Keratinocyte (primary cell): ENCODE measurements around the gene TMEM254. TPM values are rescaled to one million over a fixed set of nuclear protein-coding genes. Genes with fewer than 3 reads are reported as not detected.
"Not testable (repeated sequence)": the region's sequence is repeated elsewhere in the genome, so short reads cannot be mapped to it uniquely, and the experiment has no call there.

Source experiments
- DNase-seq: peaks from one replicate; pipeline ENCODE4 v3.0.0-alpha.2; 2011; ENCODE audit warnings: low read depth, missing footprints, low spot score
- FAIRE-seq: peaks from 2 replicates; lab custom pipeline; 2011; peaks lifted over from hg19 to GRCh38; lab: Jason Lieb, UNC
- H2AFZ ChIP-seq: 2 replicates; pipeline ENCODE4 v1.6.0; 2012; ENCODE audit warnings: low read length, control low read depth, inconsistent platforms; ENCODE audit not compliant: control insufficient read depth
- H3K27ac ChIP-seq: 2 replicates; pipeline ENCODE4 v1.5.1; 2011; ENCODE audit warnings: low read length; ENCODE audit not compliant: control insufficient read depth, insufficient read depth
- H3K27me3 ChIP-seq: 3 replicates; pipeline ENCODE4 v1.6.0; 2011; ENCODE audit warnings: low read length; ENCODE audit not compliant: control insufficient read depth, insufficient read depth; ENCODE audit errors: extremely low read depth
- H3K36me3 ChIP-seq, 2 experiments: 2 replicates in 1 of 2; 3 replicates in 1 of 2; pipeline ENCODE4 v1.5.1; 2011; ENCODE audit warnings: low read length in 2 of 2, mild to moderate bottlenecking in 1 of 2; ENCODE audit not compliant: control insufficient read depth in 2 of 2, insufficient read depth in 2 of 2; ENCODE audit errors: extremely low read depth in 1 of 2
- H3K4me1 ChIP-seq: 3 replicates; pipeline ENCODE4 v1.5.1; 2011; ENCODE audit warnings: low read length; ENCODE audit not compliant: control insufficient read depth, insufficient read depth; ENCODE audit errors: extremely low read depth
- H3K4me2 ChIP-seq: 3 replicates; pipeline ENCODE4 v1.6.0; 2011; ENCODE audit warnings: low read depth, low read length; ENCODE audit not compliant: control insufficient read depth, insufficient read depth; ENCODE audit errors: extremely low read depth
- H3K4me3 ChIP-seq, 3 experiments: fragments of 200-600 bp in 1 of 3; sonication (generic) in 1 of 3; 2 replicates in 2 of 3; 3 replicates in 1 of 3; pipeline ENCODE4 v1.5.1; 2011 to 2016; ENCODE audit warnings: low read length in 3 of 3, mild to moderate bottlenecking in 3 of 3, control low read depth in 2 of 3, inconsistent platforms in 1 of 3, low read depth in 1 of 3, mixed read lengths in 1 of 3, mixed run types in 1 of 3, moderate library complexity in 1 of 3; ENCODE audit not compliant: control insufficient read depth in 2 of 3, insufficient read depth in 2 of 3; ENCODE audit errors: extremely low read depth in 1 of 3
- H3K79me2 ChIP-seq: 2 replicates; pipeline ENCODE4 v1.6.0; 2012; ENCODE audit warnings: low read length; ENCODE audit not compliant: control insufficient read depth, insufficient read depth
- H3K9ac ChIP-seq: 3 replicates; pipeline ENCODE4 v1.6.0; 2011; ENCODE audit warnings: low read length; ENCODE audit not compliant: control insufficient read depth, insufficient read depth; ENCODE audit errors: extremely low read depth
- H3K9me1 ChIP-seq: 3 replicates; pipeline ENCODE4 v1.6.0; 2011; ENCODE audit warnings: low read length; ENCODE audit not compliant: control insufficient read depth, insufficient read depth; ENCODE audit errors: extremely low read depth
- H3K9me3 ChIP-seq: 2 replicates; pipeline ENCODE4 v1.5.1; 2012; ENCODE audit warnings: low read depth, low read length; ENCODE audit not compliant: control insufficient read depth
- H4K20me1 ChIP-seq: 3 replicates; pipeline ENCODE4 v1.6.0; 2011; ENCODE audit warnings: low read length; ENCODE audit not compliant: control insufficient read depth, insufficient read depth; ENCODE audit errors: extremely low read depth
- CTCF ChIP-seq, 3 experiments: IDR thresholded peaks in 1 of 3; conservative IDR thresholded peaks in 1 of 3; optimal IDR thresholded peaks in 1 of 3; 2 replicates in 2 of 3; 3 replicates in 1 of 3; pipeline versions ENCODE3 to v1.5.1; 2011; ENCODE audit warnings: low read length in 3 of 3, mild to moderate bottlenecking in 3 of 3, moderate library complexity in 2 of 3, control low read depth in 1 of 3, inconsistent platforms in 1 of 3; ENCODE audit not compliant: insufficient read depth in 2 of 3; ENCODE audit errors: extremely low read depth in 1 of 3
- EZH2 ChIP-seq: IDR thresholded peaks from one replicate; pipeline ENCODE4 v1.6.1; 2012; ENCODE audit warnings: inconsistent platforms, mild to moderate bottlenecking, low read length, moderate library complexity
- dilution Hi-C: fragments of 300-500 bp; cut with MboI; formaldehyde crosslinking; loops from one replicate; pipeline ENCODE4 v1.7.0; 2020; ENCODE audit warnings: low sequenced_read_pairs; ENCODE audit not compliant: extremely low pct_ligation_motif_present
- polyA plus RNA-seq, 5 experiments: library from polyadenylated mRNA; depleted of rRNA in 3 of 5; stranded (reverse) in 3 of 5; stranded (forward) in 1 of 5; unstranded in 1 of 5; fragments of >200 nt; gene quantifications; 1 replicate in 1 of 5; 2 replicates in 3 of 5; 3 replicates in 1 of 5; pipeline versions ENCODE4 v1.2.1 to v1.2.3, GENCODE V29; 2011 to 2012; ENCODE audit warnings: missing spikeins in 2 of 5, low read depth in 1 of 5, low replicate concordance in 1 of 5

TMEM254 gene
- polyA plus RNA-seq, 1 donor (not counting 4 experiments of a cell fraction or from before 2014, with no cell fraction given), result 34.0 TPM

DNA sequence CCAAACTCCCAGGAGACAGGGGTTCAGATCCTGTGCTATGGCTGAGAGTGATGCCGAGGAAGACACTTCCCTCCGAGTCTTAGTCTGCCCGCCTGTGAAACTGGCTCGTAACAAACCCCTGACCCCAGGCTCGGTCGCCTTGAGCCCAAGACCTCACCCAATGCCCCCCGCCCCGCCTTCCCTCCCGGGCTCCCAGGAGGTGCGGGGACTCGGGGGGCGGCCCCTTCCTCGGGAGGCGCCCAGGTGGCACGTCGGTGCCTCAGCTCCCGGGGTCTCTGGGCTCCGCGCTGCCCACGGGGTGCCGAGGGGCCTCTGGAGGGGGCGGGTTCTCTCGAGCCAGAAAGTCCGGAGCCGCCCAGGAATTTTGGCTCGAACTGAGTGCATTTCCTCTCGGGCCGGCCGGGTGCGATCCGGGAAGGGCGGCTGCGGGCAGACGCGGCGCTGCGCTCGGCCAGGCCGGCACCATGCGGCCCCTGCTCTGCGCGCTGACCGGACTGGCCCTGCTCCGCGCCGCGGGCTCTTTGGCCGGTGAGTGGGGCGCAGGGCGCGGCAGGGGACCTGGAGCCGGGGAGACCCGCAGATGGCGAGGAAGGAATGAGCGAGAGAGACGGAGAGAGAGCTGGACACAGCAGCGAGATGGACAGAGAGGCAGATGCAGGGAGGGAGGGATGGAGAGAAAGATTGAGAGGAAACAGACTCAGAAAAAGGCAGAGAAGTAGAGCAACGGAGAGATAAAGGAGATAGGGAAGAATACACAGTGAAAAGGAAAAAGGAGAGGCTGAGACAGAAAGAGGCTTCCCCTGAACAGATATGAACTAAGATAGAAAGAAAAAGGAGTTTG lies 54.1 kb downstream of the TMEM254 start, which contains the start of gene PLAC9:
TSS of gene PLAC9 (plus strand) at position 432 of the 841 bp plus-strand sequence. CDS start at position 465, 33 bp downstream.
- dilution Hi-C loops, result no loop called here

DNA sequence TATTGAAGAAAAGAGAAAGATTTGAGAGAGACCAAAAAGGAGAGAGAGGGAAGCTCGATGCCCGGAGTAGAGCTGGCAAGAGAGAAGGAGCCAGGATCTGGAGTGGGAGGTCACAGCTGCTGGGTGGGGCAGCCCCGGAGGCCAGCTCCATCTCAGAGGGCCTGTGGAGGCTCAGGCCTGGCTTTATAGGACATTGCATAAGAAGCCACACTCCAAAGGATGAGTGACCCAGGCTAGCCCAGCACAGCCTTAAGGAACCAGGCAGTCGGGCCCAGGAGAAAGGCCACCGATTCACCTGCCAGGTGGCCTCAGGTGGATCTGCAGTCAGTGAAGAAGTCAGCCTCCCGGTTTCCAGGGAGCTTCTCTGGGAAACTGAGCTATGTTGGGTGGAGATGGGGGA lies 54.7 kb downstream of the TMEM254 start:
- no peaks in the 10 kb centered on the region for H3K36me3 ChIP-seq
- H3K4me1 ChIP-seq, result peaks cover 5% of the 10 kb centered on the region
- no peak overlapping the region for H3K27ac ChIP-seq
- H3K27me3 ChIP-seq, result peaks cover 17% of the 10 kb centered on the region
- dilution Hi-C loops, result no loop called here
- H4K20me1 ChIP-seq, result no peaks in the 10 kb centered on the region
- no peak overlapping the region for H3K9ac ChIP-seq
- FAIRE-seq, result no peak
- H3K79me2 ChIP-seq, result no peaks in the 10 kb centered on the region
- no peak overlapping the region for H3K4me3 ChIP-seq
- no peak for DNase-seq
- peak; percentile 2 for TF ChIP-seq EZH2
- TF ChIP-seq CTCF (optimal IDR thresholded peaks at IDR 0.05 in 1 of 3, IDR thresholded peaks at IDR 0.05 in 1 of 3, conservative IDR thresholded peaks at IDR 0.05 in 1 of 3; ENCODE audit: extremely low read depth in 1 of 3, insufficient read depth in 2 of 3, low read length in 3 of 3), result no peak
- H3K9me1 ChIP-seq, result no peaks in the 10 kb centered on the region
- peak overlapping the region; percentile 74 for H3K4me2 ChIP-seq
- no peaks in the 10 kb centered on the region for H3K9me3 ChIP-seq
- peak overlapping the region; percentile 75 for H2AFZ ChIP-seq

More for the DNA sequence above, 54.1 kb downstream of the TMEM254 start, which contains the start of gene PLAC9:
- no peaks in the 10 kb centered on the region for H3K9me1 ChIP-seq
- H3K27me3 ChIP-seq, result peaks cover 17% of the 10 kb centered on the region
- H3K9me3 ChIP-seq, result no peaks in the 10 kb centered on the region
- peak within 1 kb of the TSS; percentile 75 for H2AFZ ChIP-seq
- peak within 1 kb of the TSS in 2 of 3 experiments; percentile 38 to 46 for H3K4me3 ChIP-seq
- TF ChIP-seq CTCF (optimal IDR thresholded peaks at IDR 0.05 in 1 of 3, IDR thresholded peaks at IDR 0.05 in 1 of 3, conservative IDR thresholded peaks at IDR 0.05 in 1 of 3; ENCODE audit: extremely low read depth in 1 of 3, insufficient read depth in 2 of 3, low read length in 3 of 3) (no peak), EZH2 (peak; percentile 49)
- no peak for FAIRE-seq
- no peaks in the 10 kb centered on the region for H3K36me3 ChIP-seq
- H3K27ac ChIP-seq, result no peak within 1 kb of the TSS
- H4K20me1 ChIP-seq, result no peaks in the 10 kb centered on the region
- H3K4me1 ChIP-seq, result peaks cover 5% of the 10 kb centered on the region
- no peak within 1 kb of the TSS for H3K9ac ChIP-seq
- DNase-seq, result no peak
- H3K79me2 ChIP-seq, result no peaks in the 10 kb centered on the region
- peak within 1 kb of the TSS; percentile 74 for H3K4me2 ChIP-seq

DNA sequence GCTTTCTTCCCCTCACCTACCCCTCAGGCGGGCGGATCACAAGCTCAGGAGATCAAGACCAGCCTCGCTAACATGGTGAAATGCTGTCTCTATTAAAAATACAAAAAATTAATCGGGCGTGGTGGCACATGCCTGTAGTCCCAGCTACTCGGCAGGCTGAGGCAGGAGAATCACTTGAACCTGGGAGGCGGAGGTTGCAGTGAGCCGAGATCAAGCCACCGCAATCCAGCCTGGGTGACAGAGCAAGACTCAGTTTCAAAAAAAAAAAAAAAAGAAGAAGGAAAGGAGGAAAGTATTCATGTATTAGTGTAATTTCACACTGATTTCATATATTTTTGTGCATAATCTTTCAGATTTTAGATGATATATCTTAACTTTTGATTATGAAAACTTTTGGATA lies 55.2 kb downstream of the TMEM254 start:
- dilution Hi-C loops, H3K4me3 ChIP-seq, H3K4me2 ChIP-seq, H3K4me1 ChIP-seq, H3K9me3 ChIP-seq, H3K9ac ChIP-seq, DNase-seq, H4K20me1 ChIP-seq, FAIRE-seq, H3K79me2 ChIP-seq, H3K9me1 ChIP-seq, H3K36me3 ChIP-seq, H3K27ac ChIP-seq, H2AFZ ChIP-seq: not testable (repeated sequence)
- peaks cover 17% of the 10 kb centered on the region for H3K27me3 ChIP-seq
